HG02943 (cell line): Measurements from ENCODE around the gene C1QTNF12.
"Not testable (repeated sequence)": the region's sequence is repeated elsewhere in the genome, so short reads cannot be mapped to it uniquely, and the experiment has no call there.

Experiments used
- ATAC-seq: cut with Tn5 transposase; IDR thresholded peaks from one replicate; pipeline ENCODE4 v1.9.1; 2021; ENCODE audit warnings: mild to moderate bottlenecking, low read depth, moderate library complexity; ENCODE audit not compliant: unreplicated experiment

Gene C1QTNF12

DNA sequence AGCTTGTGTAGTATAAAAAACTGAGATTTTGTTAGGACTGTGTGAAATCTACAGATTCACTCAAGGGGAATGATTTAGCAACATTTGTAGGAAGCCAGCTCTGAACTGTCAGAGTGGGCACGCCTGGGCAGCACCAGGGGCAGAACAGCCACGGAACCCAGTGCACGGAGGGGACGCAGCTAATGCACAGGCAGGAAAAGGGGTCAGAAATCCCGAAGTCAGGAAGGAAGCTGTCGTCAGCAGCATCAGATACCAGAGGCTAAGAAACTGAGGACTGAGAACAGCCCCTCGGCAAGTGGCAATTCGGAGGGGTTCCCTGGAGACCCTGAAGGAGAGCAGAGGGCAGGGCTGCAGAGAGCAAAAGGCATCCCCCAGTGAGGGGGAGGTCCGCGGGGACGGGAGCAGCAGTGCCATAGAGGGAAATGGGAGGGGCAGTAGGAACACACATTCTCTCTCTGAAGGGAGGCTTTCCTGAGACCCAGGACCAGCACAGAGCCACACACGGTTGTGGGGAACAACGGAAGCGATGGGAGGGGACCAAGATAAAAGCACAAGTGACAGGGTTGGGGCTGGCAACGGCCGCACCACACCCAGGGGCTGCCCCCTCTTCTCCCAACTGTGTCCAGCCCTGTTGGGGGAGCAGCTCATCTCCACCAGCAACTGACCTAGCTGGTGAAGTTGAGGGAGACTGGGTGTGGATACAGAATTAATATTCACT lies 14.5 kb upstream of the C1QTNF12 start:
- no peak for ATAC-seq

DNA sequence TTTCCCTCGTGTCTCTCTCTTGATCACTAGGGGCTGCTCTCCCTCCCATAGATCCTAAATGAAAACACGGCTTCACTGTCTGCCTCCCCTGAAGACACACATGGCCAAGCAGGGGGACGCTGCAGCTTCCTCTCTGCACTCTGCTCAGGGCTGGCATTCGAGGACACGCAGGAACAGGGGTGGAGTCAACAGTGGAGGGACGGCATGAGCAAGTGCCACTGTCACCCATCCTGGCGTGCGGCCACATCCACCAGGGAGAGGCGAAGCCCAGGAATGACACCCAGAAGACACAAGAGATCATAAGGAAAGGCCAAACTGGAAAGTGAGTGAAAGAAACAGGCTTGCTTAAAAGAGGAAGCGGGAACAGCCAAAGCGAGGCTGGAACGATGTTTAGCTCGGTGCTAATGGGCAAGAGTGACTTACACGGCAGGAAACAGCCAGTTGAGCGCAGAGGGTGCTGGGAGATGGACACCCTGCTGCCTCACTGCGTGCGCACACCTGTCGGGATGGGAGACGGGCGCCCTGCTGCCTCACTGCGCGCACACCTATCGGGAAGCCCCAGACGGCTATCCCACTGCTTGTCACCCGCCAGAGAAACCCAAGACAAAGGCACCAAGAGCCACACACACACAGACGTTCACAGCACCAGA lies 13.6 kb upstream of the C1QTNF12 start:
- no peak for ATAC-seq

DNA sequence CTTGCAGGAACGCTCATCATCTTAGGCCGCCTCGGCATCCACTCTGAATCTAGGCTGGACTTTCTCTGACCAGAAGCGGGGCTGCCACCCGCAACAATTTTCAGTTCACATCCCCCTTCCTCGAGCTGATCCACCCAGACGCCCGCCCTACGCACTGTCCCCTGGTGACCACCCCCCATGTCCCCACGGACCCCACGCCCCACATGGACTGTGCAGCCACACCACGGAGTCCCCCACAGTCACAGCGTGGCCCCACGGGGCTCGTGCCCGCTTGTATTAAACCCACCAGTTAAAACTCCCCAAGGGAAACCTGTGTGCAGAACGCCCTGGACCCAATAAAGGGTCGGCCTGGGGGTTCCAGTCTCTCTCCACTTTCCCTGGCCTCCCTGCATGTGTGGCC lies 13.0 kb upstream of the C1QTNF12 start:
- ATAC-seq, result no peak

DNA sequence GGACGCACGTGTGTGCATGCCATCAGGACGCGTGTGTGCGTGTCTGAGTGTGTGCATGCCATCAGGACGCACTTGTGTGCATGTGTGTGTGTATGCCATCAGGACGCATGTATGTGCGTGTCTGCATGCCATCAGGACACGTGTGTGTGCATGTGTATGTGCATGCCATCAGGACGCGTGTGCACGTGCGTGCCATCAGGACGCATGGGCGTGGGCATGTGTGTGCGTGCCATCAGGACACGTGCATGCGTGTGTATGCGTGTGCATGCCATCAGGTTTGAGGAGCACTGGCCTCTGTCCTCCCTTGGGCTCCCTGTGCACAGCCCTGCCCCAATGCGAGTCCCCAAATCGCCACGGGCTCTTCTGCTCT lies 12.6 kb upstream of the C1QTNF12 start:
- no peak for ATAC-seq

DNA sequence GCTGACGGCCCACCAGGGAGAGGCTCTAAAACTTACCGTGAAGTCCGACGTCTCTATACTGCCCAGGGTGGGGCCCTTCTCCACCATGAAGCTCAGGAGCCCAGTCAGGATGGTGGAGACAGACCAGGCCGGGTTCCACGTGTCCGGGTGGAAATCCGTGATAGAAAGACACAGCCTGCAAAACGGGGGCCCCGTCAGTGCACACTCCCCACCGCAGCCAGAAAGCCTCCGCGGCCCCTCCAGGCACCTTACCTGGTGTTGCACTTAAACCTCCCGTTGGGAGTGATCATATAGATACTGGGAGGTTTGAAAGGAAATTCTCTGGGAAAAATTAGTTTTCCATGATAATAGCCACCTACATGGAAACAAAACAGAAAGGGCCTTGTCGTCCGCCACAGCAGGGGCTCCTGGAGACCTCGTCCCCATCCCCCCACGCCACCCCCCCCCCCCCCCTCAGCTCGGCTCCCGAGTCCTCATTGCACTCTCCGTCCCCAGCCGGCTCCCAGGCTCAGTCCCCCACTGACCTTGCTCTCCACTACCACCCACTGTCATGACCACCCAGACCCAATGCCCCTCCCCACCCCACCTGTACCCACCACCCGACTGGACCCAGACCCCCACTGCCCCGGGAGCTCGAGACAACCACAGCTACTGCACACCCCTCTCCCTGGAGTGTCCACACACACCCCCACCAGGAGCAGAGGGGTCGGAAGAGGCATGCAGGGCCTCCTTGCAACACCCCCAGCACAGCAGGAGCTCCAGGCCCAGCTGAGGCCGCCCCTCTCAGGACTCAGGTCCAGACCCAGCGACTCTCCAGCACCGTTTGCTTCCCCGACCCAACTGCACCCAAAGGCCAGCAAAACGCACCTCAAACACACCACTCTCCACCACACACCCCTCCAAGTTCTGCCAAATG lies 10.7 kb upstream of the C1QTNF12 start:
- ATAC-seq, result no peak

DNA sequence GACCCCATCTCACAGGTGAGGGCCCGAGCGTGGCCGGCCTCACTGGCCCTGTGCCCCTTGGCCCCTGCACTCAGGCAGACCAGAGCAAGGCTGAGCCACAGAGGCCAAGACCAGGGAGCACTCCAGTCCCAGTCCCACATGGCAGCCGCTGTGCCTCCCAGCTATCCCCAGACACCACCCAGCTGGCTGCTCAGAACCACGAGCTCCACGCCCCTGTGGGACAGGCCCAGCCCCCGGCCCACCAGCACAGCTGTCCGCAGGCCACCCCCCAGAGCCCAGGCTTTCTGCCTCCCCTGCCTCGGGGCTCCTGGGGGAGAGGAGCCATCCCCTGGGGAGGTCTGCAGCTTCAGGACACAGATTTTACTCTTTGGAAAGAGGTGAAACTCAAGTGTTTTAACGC lies 9.1 kb upstream of the C1QTNF12 start:
- no peak for ATAC-seq

DNA sequence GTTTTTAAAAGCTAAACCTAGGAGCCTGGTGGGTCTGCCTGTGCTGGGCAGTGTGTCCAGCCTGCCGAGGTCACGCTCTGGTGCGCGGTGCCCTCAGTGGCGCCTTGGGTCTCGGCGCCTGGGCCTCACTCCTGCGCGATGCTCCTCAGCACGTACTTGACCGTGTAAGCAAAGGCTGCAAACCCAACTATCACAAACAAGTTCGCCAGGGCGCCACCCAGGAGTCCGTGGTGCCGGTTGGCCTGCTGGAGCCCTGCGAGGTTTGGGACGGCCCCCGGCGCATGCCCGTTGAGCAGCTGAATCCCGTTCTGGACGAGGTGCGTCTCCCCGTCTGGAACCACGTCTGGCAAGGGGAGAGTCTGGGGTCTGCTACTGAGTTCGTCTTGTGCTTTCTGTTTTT lies 8.6 kb upstream of the C1QTNF12 start:
- ATAC-seq, result no peak

DNA sequence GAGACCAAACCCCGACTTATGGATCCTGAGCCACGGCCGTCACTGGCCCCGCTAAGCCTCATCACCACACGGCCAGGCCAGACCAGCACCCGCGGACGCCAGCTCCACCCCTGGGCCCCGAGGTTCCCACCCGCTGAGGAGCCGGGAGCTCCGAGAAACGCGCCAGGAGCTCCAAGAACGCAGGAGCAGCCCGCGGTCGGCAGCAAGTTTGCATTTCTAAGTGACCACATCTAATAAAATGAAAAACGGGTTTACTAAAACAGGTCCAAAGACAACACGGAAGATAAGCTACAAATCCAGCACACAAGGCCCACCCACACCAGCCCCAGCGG lies 8.1 kb upstream of the C1QTNF12 start:
- no peak for ATAC-seq

DNA sequence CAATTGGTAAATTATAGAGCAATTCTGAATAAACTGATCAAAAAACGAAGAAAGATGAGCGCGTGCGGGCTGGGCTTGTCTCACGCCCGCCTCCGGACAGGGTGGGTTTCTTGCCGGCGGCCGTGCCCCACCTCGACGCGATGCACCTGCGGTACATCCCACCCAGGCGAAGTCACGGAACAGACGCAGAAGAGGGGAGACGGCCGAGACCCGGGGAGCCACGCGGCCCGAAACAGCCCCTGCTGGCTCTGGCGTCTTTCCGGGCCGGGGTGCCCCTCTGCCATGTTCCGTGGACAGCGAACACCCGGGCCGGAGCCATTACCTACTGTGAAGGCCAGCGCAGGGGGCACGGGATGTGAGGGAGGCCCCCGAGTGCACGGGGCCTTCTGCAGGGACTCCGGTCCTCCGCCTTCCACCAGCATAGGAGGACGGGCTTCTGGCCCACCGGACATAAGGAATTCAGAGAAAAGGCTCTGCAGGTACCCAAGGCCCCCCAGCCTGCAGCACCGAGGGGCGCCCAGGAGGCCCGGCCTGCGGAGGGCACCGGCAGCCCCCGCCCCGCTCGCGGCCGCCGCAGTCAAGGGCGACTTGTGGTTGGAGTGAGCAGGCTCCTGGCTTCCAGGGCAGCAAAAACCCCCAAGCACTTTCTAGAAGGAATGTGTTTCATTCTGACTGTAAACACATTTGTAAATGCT lies 7.6 kb upstream of the C1QTNF12 start:
- no peak for ATAC-seq

DNA sequence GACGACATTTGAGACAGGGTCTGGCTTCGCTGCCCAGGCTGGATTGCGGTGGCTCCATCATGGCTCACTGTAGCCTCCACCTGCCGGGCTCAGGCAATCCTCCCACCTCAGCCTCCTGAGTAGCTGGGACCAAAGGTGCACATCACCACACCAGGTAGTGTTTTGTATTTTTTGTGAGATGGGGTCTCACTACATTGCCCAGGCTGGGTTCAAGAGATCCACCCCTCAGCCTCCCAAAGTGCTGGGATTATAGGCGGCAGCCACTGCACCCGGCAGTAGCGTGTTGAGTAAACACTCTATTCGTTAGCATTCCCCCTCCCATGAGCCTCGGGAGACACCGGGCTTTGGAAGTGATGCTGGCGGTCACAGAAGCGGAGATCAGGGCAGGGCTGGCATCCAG lies 6.8 kb upstream of the C1QTNF12 start:
- ATAC-seq, result no peak

DNA sequence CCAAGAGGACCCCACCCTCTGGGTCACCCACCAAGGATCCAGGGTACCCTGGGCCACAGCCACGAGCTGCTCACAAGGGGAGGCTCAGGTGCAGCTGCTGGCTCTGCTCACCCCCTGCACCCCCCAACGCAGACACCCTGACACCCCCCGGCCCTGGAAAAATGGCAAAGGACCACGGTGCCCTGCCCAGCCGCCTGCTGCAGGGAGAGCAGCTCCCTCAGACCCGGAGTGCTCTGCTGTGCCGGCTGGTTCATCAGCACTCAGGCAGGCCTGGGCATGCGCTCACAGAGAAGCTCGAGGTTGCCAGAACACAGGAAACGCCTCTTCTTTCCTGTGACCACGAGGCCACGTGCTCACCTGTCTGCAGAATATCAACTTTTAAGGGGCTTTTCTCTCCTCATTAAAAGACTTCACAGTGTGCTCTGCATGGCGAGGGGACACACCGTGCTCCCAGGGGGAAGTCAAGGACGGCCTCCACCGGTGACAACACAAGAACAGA lies 4.3 kb upstream of the C1QTNF12 start:
- ATAC-seq, result no peak

DNA sequence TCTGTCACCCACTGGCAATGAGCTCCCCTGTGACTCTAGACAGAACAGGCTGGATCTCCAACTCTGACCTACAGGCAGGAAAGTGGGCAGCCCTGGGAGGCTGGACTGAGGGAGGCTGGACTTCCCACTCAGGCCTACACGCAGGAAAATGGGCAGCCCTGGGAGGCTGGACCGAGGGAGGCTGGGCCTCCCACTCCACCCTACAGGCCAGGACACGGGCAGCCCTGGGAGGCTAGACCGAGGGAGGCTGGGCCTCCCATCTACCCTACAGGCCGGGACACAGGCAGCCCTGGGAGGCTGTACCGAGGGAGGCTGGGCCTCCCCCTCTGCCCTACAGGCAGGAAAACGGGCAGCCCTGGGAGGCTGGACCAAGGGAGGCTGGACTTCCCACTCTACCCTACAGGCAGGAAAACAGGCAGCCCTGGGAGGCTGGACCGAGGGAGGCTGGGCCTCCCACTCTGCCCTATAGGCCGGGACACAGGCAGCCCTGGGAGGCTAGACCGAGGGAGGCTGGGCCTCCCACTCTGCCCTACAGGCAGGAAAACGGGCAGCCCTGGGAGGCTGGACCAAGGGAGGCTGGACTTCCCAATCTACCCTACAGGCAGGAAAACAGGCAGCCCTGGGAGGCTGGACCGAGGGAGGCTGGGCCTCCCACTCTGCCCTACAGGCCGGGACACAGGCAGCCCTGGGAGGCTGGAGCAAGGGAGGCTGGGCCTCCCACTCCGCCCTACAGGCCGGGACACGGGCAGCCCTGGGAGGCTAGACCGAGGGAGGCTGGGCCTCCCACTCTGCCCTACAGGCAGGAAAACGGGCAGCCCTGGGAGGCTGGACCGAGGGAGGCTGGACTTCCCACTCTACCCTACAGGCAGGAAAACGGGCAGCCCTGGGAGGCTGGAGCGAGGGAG lies 1.7 kb upstream of the C1QTNF12 start:
- not testable (repeated sequence) for ATAC-seq

DNA sequence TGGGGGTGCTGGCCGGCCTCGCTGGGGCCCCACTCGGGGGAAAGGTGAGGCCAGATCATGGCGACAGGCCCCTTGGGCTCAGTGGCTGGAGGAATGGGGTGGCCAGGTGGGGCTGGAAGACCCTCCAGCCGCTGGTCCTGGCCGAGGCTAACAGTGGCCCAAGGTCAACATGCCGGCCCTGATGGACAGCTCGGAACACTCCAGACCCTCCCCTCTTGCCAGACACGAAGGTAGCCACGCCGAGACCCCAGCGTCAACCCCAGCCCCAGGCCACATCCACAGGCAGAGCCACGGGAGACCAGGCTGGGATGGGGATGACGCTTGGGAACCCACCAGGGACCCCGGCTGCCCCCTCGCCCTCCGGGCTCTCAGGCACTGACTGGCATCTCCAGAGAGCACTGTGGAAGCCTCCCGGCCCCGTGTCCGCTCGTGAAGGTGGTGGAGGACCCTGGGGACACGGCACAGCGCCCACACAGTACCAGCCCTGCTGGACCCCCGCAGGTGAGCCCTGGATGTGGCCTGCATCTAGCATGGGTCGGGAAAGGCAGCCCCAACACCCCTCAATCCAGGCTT lies 905 bp upstream of the C1QTNF12 start:
- no peak for ATAC-seq

DNA sequence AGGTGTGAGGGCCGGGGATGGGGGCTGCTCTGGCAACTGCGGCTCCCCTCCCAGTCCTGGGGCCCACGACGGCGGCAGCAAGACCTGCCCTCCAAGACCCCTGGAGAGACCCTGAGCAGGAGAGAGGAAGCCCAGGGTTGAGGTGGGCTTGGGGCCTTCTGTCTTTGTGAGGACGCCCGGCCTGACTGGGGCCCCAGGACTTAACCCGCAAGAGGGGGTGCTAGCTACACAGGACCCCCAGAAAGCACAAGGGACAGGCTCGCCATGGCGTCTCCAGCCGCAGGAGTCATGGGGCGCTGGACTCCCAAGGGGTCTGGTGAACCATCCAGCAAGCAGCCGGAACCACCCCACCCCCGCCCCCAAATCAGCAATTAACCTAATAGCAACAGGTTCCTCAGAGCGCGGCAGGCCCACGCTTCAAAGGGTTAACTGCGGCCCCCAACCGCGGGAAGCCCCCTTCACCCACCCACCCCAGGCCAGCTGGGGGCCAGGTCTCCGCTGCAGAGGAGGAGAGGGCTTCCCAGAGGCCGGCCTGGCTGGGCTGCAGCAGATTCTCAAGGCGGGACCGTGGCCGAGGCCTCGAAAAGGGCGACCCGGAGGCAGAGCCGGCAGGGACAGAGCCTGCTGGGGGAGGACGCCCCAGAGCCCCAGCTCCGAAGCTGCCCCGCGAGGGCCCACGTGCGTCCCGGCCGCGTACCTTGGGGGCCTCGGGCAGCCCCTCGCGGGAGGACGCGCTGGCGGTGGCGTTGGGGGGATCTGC lies 525 bp downstream of the C1QTNF12 start:
- ATAC-seq, result no peak

DNA sequence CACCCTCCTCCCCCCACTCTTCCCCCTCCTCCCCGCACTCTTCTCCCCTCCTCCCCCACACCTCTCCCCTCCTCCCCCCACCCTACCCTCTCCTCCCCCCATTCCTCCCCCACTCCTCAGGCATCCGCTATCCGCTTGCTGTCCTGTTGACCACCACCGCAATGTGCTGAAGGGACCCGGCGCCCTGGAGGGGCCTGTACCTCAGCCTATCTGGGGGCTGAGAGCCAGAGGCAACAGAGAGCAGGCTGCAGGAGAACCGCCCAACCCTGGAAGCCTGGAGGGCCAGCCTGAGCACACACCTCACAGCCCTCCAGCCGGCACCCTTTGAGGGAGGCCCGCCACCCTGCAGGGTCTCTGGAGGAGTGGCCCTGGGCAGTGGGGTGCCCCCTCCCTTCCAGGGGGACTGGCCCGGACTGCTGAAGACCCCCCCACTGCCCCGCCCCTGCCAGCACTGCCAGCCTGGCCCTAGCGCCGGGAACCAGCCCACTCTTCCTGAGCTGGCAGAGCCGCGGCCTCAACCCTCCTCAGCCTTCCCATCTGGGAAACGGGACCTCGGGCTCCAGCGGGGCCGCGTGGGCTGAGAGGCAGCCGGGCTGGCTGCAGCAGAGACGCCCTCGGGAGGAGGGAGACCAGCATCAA lies 1.2 kb downstream of the C1QTNF12 start:
- ATAC-seq, result no peak

DNA sequence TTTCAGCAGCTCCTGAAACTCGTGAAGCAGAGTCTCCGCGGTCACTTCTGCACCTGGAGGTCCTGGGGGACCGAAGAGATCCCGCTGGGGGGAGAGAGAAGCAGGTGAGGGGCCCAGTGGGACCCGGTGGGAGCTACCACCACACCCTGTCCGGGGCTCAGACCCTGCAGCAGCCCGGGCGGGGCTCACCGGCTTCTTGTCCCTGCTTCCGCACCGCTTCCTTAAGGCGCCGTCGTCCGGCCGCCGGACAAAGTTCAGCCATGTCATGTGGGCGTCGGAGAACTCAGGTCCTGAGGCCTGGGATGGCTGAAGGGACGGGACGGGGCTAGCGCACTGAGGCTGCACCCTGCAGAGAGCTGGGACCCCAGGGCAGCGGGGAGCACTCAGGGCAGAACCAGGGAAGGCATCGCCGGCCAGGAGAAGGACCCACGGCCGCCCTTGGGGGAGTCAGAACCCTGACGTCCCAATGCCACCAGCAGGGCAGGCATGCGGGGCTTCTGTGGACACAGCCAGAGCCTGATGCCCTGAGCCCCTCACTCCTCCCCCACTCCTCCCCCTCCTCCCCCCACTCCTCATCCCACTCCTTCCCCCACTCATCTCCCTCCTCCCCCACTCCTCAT lies 2.2 kb downstream of the C1QTNF12 start:
- no peak for ATAC-seq

DNA sequence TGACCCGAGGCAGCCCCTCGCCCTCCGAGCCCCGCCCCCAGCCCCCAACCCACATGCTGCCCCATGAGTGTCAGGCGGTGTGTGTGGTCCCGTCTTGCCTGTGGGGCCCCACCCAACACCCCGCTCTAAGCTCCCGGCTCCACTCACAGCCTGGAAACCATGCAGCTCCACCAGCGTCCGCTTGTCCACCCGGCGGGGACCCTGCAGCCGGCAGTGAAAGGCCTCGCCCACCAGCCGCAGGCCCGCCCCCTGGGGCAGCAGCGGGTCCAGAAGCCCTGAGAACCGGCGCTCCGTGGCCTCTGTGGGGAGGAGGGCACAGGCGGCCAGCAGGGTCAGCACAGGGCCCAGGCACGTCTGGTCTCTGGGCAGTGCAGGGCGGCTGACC lies 2.7 kb downstream of the C1QTNF12 start:
- ATAC-seq, result no peak

DNA sequence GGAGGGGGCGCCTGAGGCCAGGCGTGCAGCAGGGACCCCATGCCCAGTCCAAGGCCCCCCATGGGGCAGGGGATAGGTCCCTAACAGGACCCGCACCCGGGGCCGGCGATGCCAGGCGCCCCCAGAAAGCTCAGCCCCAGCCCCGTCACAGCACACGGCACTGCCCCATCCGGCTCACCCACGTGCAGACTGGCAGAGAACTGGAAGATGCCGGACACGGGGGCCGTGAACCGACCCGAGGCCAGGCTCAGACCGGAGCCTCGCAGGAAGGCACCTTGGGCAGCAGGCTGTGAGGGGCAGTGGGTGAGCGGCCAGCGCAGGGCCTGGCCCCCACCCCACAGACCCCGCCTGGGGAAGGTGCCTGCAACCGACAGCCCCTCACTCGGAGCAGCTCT lies 3.3 kb downstream of the C1QTNF12 start:
- no peak for ATAC-seq
